Measurements from ENCODE around the gene ZNF672. TPM values are rescaled to one million over a fixed set of nuclear protein-coding genes. Genes with fewer than 3 reads are reported as not detected.
A peak's percentile ranks its signal among the peaks of the same experiment; 100 is the strongest.

ZNF672 gene
- total and polyA plus RNA-seq, 2 of the 13 experiments (the other 11 are each of a cell fraction or from before 2014, with no cell fraction given): 17.2 to 22.9 TPM

- TF ChIP-seq RERE (CRISPR knock-in tag; IDR thresholded peaks at IDR 0.05; ENCODE audit: low read depth) (0 out of 2 replicates have a peak, but pooled peaks have one; percentile 42), ATF1 (CRISPR knock-in tag; IDR thresholded peaks at IDR 0.05) (no peak), TFDP1 (CRISPR knock-in tag; IDR thresholded peaks at IDR 0.05; ENCODE audit: borderline replicate concordance) (peak; percentile 66; the same call in 1 of the 2 replicates), NBN (conservative IDR thresholded peaks at IDR 0.05) (no peak), KDM5A (IDR thresholded peaks at IDR 0.05; ENCODE audit: borderline replicate concordance, low read length) (peak; percentile 35; the same call in 1 of the 2 replicates), TEAD2 (CRISPR knock-in tag; IDR thresholded peaks at IDR 0.05) (no peak), ZNF34 (CRISPR knock-in tag; IDR thresholded peaks at IDR 0.05; ENCODE audit: borderline replicate concordance) (no peak), MAFF (IDR thresholded peaks at IDR 0.05; ENCODE audit: low read depth, low read length) (no peak), ZNF431 (CRISPR knock-in tag; IDR thresholded peaks at IDR 0.05; ENCODE audit: borderline replicate concordance, low read depth) (no peak), NR2F1 (CRISPR knock-in tag; IDR thresholded peaks at IDR 0.05) (no peak), NCOA2 (CRISPR knock-in tag; IDR thresholded peaks at IDR 0.05) (no peak; the same call in 1 of the 2 replicates), ZNF362 (CRISPR knock-in tag; IDR thresholded peaks at IDR 0.05; ENCODE audit: borderline replicate concordance) (no peak), ZNF580 (CRISPR knock-in tag; IDR thresholded peaks at IDR 0.05; ENCODE audit: borderline replicate concordance, low read depth) (0 out of 2 replicates have a peak, but pooled peaks have one; percentile 8), ZNF713 (CRISPR knock-in tag; IDR thresholded peaks at IDR 0.05) (no peak), GLI4 (CRISPR knock-in tag; IDR thresholded peaks at IDR 0.05; ENCODE audit: borderline replicate concordance) (no peak), HMG20A (CRISPR knock-in tag; IDR thresholded peaks at IDR 0.05; ENCODE audit: borderline replicate concordance) (no peak), ZHX1 (CRISPR knock-in tag; IDR thresholded peaks at IDR 0.05; ENCODE audit: low read depth) (no peak; the same call in 1 of the 2 replicates)
Observed at GRCh38 chr1:248858891-248859889, 21.2 kb downstream of the ZNF672 start, which contains the start of gene ZNF692 (continued).

All from HepG2 (cell line).